Pancreas (tissue), 10 donors: ENCODE results near the gene SPRED1. TPM values are rescaled to one million over a fixed set of nuclear protein-coding genes. Genes with fewer than 3 reads are reported as not detected.

Experiments
- ATAC-seq, 4 donors: fragments of 200-7000 bp; cut with Tn5 transposase; one replicate each; pipeline versions ENCODE4 v1.8.0 to v1.9.1; 2020; ENCODE audit warnings: mild to moderate bottlenecking in 4 of 4, moderate library complexity in 4 of 4
- DNase-seq, 6 donors: peaks; one replicate each; pipeline ENCODE4 v3.0.0-alpha.2; 2020
- FAIRE-seq: peaks from 2 replicates; lab custom pipeline; 2012; peaks lifted over from hg19 to GRCh38; lab: Jason Lieb, UNC
- H3K27ac ChIP-seq, 4 donors: fragments of 200-600 bp; sonication (generic); 1 replicate in 3 of 4; 2 replicates in 1 of 4; pipeline versions ENCODE4 v1.5.0 to v1.8.0; 2020
- H3K27me3 ChIP-seq, 4 donors: fragments of 200-600 bp; one replicate each; pipeline ENCODE4 v1.8.0; 2021
- H3K36me3 ChIP-seq, 3 donors: fragments of 200-600 bp; sonication (generic) in 1 of 3; one replicate each; pipeline versions ENCODE4 v1.5.0 to v1.8.0; 2020 to 2021
- H3K4me1 ChIP-seq, 3 donors: fragments of 200-600 bp; one replicate each; pipeline ENCODE4 v1.8.0; 2021
- H3K4me3 ChIP-seq, 4 donors: fragments of 200-600 bp; sonication (generic) in 2 of 4; one replicate each; pipeline versions ENCODE4 v1.5.0 to v1.8.0; 2020 to 2021
- H3K9me3 ChIP-seq, 4 donors: fragments of 200-600 bp; one replicate each; pipeline ENCODE4 v1.8.0; 2021
- CTCF ChIP-seq, 4 donors: fragments of 200-600 bp; sonication (generic) in 3 of 4; IDR thresholded peaks; one replicate each; pipeline versions ENCODE4 v1.5.0 to v1.8.0; 2021; ENCODE audit warnings: antibody characterized with exemption in 4 of 4
- WGBS, 2 donors: extraction: QIAGEN DNeasy Blood & Tissue Kit; methylation state at CpG; one replicate each; pipeline ENCODE4 v1.1.7; 2013; 5-methylcytosine and 5-hydroxymethylcytosine counted together
- intact Hi-C, 3 donors: fragments of 100-400 bp; cut with DNase I; formaldehyde crosslinking; loops; one replicate each; pipeline versions ENCODE4 v1.11.1 to v1.14.2; 2022
- polyA plus RNA-seq, 2 donors: library from polyadenylated mRNA; stranded (reverse); fragments of 200-250 nt; gene quantifications; one replicate each; pipeline ENCODE4 v1.2.3, GENCODE V29; 2013
- total RNA-seq, 6 donors: library from RNA; stranded (reverse); fragmentation: NEBNext Ultra II Directional in 4 of 6; extraction: Animal tissue kit (Norgen Biotek cat#: 25700) in 4 of 6; gene quantifications; one replicate each; pipeline versions ENCODE4 v1.2.1 to v1.2.4, GENCODE V29; 2021 to 2023
- donor health status: healthy with polysubstance abuse.
- donor health status: DM: no; HTN: no; CAD: no; lungs with moderate emphysema.
- donor health status: DM: no; HTN: no; CAD: no.
- donor health status: control.
- donor health status: control.
- donor health status: Bipolar disorder and iron deficiency.
- donor health status: DM: yes; HTN: yes; CAD: no.
- donor health status: DM: no; HTN: no; CAD: no.
- donor health status: DM: no; HTN: no; CAD: no.
- donor health status: DM: yes; HTN: yes; CAD: no.

The SPRED1 gene
- total and polyA plus RNA-seq, 8 donors, result 2.5 to 19.2 (median 6.5) TPM

- 75 to 83% methylated on average over 1 of the region's 1 CpG for WGBS, 2 donors
- intact Hi-C loops, result no loop called here
- DNase-seq, result no peak
- ATAC-seq, result no peak
- H3K27me3 ChIP-seq, result no peaks in the 10 kb centered on the region
- H3K9me3 ChIP-seq, result no peaks in the 10 kb centered on the region
- TF ChIP-seq CTCF (IDR thresholded peaks at IDR 0.05), result no peak
- H3K4me1 ChIP-seq, result no peaks in the 10 kb centered on the region
- H3K36me3 ChIP-seq, result no peaks in the 10 kb centered on the region
- no peak for FAIRE-seq
- H3K27ac ChIP-seq, result no peak overlapping the region
- no peak overlapping the region for H3K4me3 ChIP-seq
These were observed 36.9 kb upstream of the SPRED1 start for GRCh38 chr15:38215707-38216106.

GRCh38 chr15:38216763-38217162 lies 35.9 kb upstream of the SPRED1 start:
- DNase-seq (no peak), FAIRE-seq (no peak), ATAC-seq (no peak)
- Histone ChIP-seq H3K27ac (no peak overlapping the region), H3K4me3 (no peak overlapping the region), H3K36me3 (no peaks in the 10 kb centered on the region), H3K27me3 (no peaks in the 10 kb centered on the region), H3K4me1 (no peaks in the 10 kb centered on the region), H3K9me3 (no peaks in the 10 kb centered on the region)
- 82 to 84% methylated on average over 4 of the region's 4 CpGs for WGBS, 2 donors
- no peak for TF ChIP-seq CTCF (IDR thresholded peaks at IDR 0.05)
- intact Hi-C loops, result no loop called here

GRCh38 chr15:38217191-38217595 lies 35.4 kb upstream of the SPRED1 start:
- H3K27me3 ChIP-seq, result no peaks in the 10 kb centered on the region
- H3K9me3 ChIP-seq, result no peaks in the 10 kb centered on the region
- no peak overlapping the region for H3K27ac ChIP-seq
- TF ChIP-seq CTCF (IDR thresholded peaks at IDR 0.05), result no peak
- ATAC-seq, result no peak
- WGBS, 2 donors, result 69 to 81% methylated on average over 3 of the region's 3 CpGs
- FAIRE-seq, result no peak
- DNase-seq, result no peak
- no peaks in the 10 kb centered on the region for H3K36me3 ChIP-seq
- intact Hi-C loops, result no loop called here
- no peak overlapping the region for H3K4me3 ChIP-seq
- H3K4me1 ChIP-seq, result no peaks in the 10 kb centered on the region

GRCh38 chr15:38217788-38218609 lies 34.6 kb upstream of the SPRED1 start:
- DNase-seq, result no peak
- no peak for ATAC-seq
- Histone ChIP-seq H3K4me1 (no peaks in the 10 kb centered on the region), H3K9me3 (no peaks in the 10 kb centered on the region), H3K27me3 (no peaks in the 10 kb centered on the region), H3K36me3 (no peaks in the 10 kb centered on the region), H3K27ac (no peak overlapping the region), H3K4me3 (no peak overlapping the region)
- intact Hi-C loops, result no loop called here
- WGBS, 2 donors, result 81 to 83% methylated on average over 3 of the region's 3 CpGs
- no peak for TF ChIP-seq CTCF (IDR thresholded peaks at IDR 0.05)
- FAIRE-seq, result no peak

- H3K4me1 ChIP-seq, result no peaks in the 10 kb centered on the region
- WGBS, 2 donors, result 47 to 52% methylated on average over 3 of the region's 3 CpGs
- no peaks in the 10 kb centered on the region for H3K27me3 ChIP-seq
- no peaks in the 10 kb centered on the region for H3K9me3 ChIP-seq
- no peak overlapping the region for H3K27ac ChIP-seq
- DNase-seq, result no peak
- no peaks in the 10 kb centered on the region for H3K36me3 ChIP-seq
- no peak overlapping the region for H3K4me3 ChIP-seq
- ATAC-seq, result no peak
- no peak for FAIRE-seq
- no peak for TF ChIP-seq CTCF (IDR thresholded peaks at IDR 0.05)
- intact Hi-C loops, result no loop called here
These were observed 31.9 kb upstream of the SPRED1 start for GRCh38 chr15:38220606-38221273.
